Activated CD8-positive, alpha-beta memory T cell treated with anti-CD3 and anti-CD28 coated beads for 4 hours (primary cell): ENCODE measurements around the gene RTN4RL1.

Experiments
- DNase-seq, 2 donors: peaks; one replicate each; pipeline ENCODE4 v3.0.0-alpha.2; 2020; ENCODE audit warnings: low read depth in 2 of 2

Gene RTN4RL1

GRCh38 chr17:1919201-1919600 is 105.9 kb downstream of the RTN4RL1 start:
- DNase-seq = no peak

GRCh38 chr17:1918346-1919162 is 106.6 kb downstream of the RTN4RL1 start:
- DNase-seq = no peak

- no peak for DNase-seq
Observed at GRCh38 chr17:1916963-1917715, 108.0 kb downstream of the RTN4RL1 start.

GRCh38 chr17:1916316-1916715 is 108.8 kb downstream of the RTN4RL1 start:
- DNase-seq = no peak

GRCh38 chr17:1915889-1916288 is 109.2 kb downstream of the RTN4RL1 start:
- DNase-seq = no peak

- no peak for DNase-seq
Observed at GRCh38 chr17:1914661-1915083, 110.5 kb downstream of the RTN4RL1 start.

- no peak for DNase-seq
Observed at GRCh38 chr17:1913702-1914101, 111.4 kb downstream of the RTN4RL1 start.

GRCh38 chr17:1912146-1912545 is 113.0 kb downstream of the RTN4RL1 start:
- no peak for DNase-seq

GRCh38 chr17:1909985-1910384 is 115.1 kb downstream of the RTN4RL1 start:
- no peak for DNase-seq

- no peak for DNase-seq
Observed at GRCh38 chr17:1908699-1909309, 116.3 kb downstream of the RTN4RL1 start.

- DNase-seq = no peak
Observed at GRCh38 chr17:1907909-1908698, 117.0 kb downstream of the RTN4RL1 start.

- no peak for DNase-seq
Observed at GRCh38 chr17:1907216-1907631, 117.9 kb downstream of the RTN4RL1 start.

- DNase-seq = no peak
Observed at GRCh38 chr17:1906662-1907101, 118.5 kb downstream of the RTN4RL1 start.

- no peak for DNase-seq
Observed at GRCh38 chr17:1905190-1905913, 119.8 kb downstream of the RTN4RL1 start.

- no peak for DNase-seq
Observed at GRCh38 chr17:1904273-1905182, 120.6 kb downstream of the RTN4RL1 start.

GRCh38 chr17:1899403-1900000 is 125.6 kb downstream of the RTN4RL1 start:
- DNase-seq = no peak

- DNase-seq = no peak
Observed at GRCh38 chr17:1898872-1899271, 126.3 kb downstream of the RTN4RL1 start.

GRCh38 chr17:1898332-1898731 is 126.8 kb downstream of the RTN4RL1 start:
- DNase-seq = no peak

- DNase-seq = no peak
Observed at GRCh38 chr17:1897105-1897656, 128.0 kb downstream of the RTN4RL1 start.
